A673 (cell line): ENCODE data around the gene FHIT.

Source experiments
- CTCF ChIP-seq: fragments of 300-800, 200-600 bp; sonication (generic); conservative IDR thresholded peaks from 2 replicates; pipeline ENCODE4 v1.5.1; 2017; ENCODE audit warnings: low read depth, mild to moderate bottlenecking, antibody characterized with exemption, low read length, moderate library complexity, mixed read lengths
- EZH2 ChIP-seq: fragments of 200-600 bp; sonication (generic); IDR thresholded peaks from 2 replicates; pipeline ENCODE4 v1.6.1; 2017; ENCODE audit warnings: borderline replicate concordance, low read depth, mild to moderate bottlenecking, mixed read lengths, antibody characterized with exemption, low read length; ENCODE audit not compliant: poor library complexity, severe bottlenecking

DNA sequence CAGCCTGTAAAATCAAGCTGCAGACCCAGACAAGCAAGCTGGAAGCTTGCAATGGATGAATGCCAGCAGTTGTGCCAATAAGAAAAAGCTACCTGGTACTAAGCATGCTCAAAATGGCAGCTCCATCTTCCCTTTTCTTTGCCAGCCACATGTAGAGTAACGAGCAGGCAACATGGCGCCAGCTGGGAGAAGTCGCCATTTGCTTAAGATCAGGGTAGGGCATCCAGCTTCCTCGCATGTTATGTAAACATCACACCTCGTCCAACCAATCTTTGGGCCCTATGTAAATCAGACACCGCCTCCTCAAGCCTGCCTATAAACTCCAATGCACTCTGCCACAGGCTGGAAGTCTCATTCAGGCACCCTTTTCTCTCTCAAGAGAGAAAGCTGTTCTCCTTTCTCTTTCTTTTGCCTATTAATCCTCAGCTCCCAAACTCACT, 973.9 kb downstream of the FHIT start:
- TF ChIP-seq EZH2 (no peak), CTCF (no peak)
